HepG2 (cell line): ENCODE results near the gene CCSER2. TPM values are rescaled to one million over a fixed set of nuclear protein-coding genes. Genes with fewer than 3 reads are reported as not detected.

ENCODE experiments used
- ARID2 ChIP-seq: sonication (generic); formaldehyde crosslinking; IDR thresholded peaks from 2 replicates; pipeline ENCODE4 v1.8.1; 2022; ENCODE audit warnings: mild to moderate bottlenecking, missing genetic modification reagents, borderline replicate concordance
- ARNTL ChIP-seq: sonication (generic); formaldehyde crosslinking; IDR thresholded peaks from 2 replicates; pipeline ENCODE4 v1.4.0; 2020; ENCODE audit warnings: mild to moderate bottlenecking, missing genetic modification reagents
- CENPT ChIP-seq: sonication (generic); formaldehyde crosslinking; IDR thresholded peaks from 2 replicates; pipeline ENCODE4 v1.8.0; 2022; ENCODE audit warnings: low read depth, mild to moderate bottlenecking, moderate library complexity, missing genetic modification reagents
- DPF2 ChIP-seq: sonication (generic); formaldehyde crosslinking; IDR thresholded peaks from 2 replicates; pipeline ENCODE4 v1.4.0; 2020; ENCODE audit warnings: mild to moderate bottlenecking, low read depth, missing genetic modification reagents, borderline replicate concordance
- HOXD1 ChIP-seq: sonication (generic); formaldehyde crosslinking; IDR thresholded peaks from 2 replicates; pipeline ENCODE4 v1.5.0; 2020; ENCODE audit warnings: missing genetic modification reagents
- KDM4B ChIP-seq: sonication (generic); formaldehyde crosslinking; IDR thresholded peaks from 2 replicates; pipeline ENCODE4 v1.4.0; 2020; ENCODE audit warnings: missing genetic modification reagents
- MTA3 ChIP-seq: sonication (generic); formaldehyde crosslinking; IDR thresholded peaks from 2 replicates; pipeline ENCODE4 v1.4.0; 2020; ENCODE audit warnings: missing genetic modification reagents
- NFYC ChIP-seq: IDR thresholded peaks from 2 replicates; pipeline ENCODE4 v1.6.1; 2016; ENCODE audit warnings: missing genetic modification reagents, missing compliant biosample characterization
- NR2C2 ChIP-seq: sonication (generic); formaldehyde crosslinking; IDR thresholded peaks from 2 replicates; pipeline ENCODE4 v1.4.0; 2020; ENCODE audit warnings: missing genetic modification reagents, mild to moderate bottlenecking, moderate library complexity, borderline replicate concordance
- PAX8 ChIP-seq: sonication (generic); formaldehyde crosslinking; IDR thresholded peaks from 2 replicates; pipeline ENCODE4 v1.8.0; 2022; ENCODE audit warnings: mild to moderate bottlenecking, missing genetic modification reagents, borderline replicate concordance
- SIN3A ChIP-seq: IDR thresholded peaks from 2 replicates; pipeline ENCODE4 v1.6.1; 2011; ENCODE audit warnings: low read depth, mild to moderate bottlenecking, control low read depth, low read length, borderline replicate concordance
- SIN3B ChIP-seq: fragments of 150-350 bp; IDR thresholded peaks from 2 replicates; pipeline ENCODE4 v1.6.1; 2014; ENCODE audit warnings: low read length
- SMAD1 ChIP-seq: sonication (generic); formaldehyde crosslinking; IDR thresholded peaks from 2 replicates; pipeline ENCODE4 v1.4.0; 2020; ENCODE audit warnings: missing genetic modification reagents, low read depth, mild to moderate bottlenecking, borderline replicate concordance
- SMARCE1 ChIP-seq: fragments of 450-650 bp; IDR thresholded peaks from 2 replicates; pipeline ENCODE4 v1.6.1; 2017; ENCODE audit warnings: borderline replicate concordance
- SMC3 ChIP-seq: IDR thresholded peaks from 2 replicates; pipeline ENCODE4 v1.6.1; 2011; ENCODE audit warnings: low read length, improper control_type of control experiment
- SP1 ChIP-seq, 2 experiments: fragments of 450-650 bp in 1 of 2; sonication (generic) in 1 of 2; formaldehyde crosslinking in 1 of 2; IDR thresholded peaks; 2 replicates each; pipeline versions ENCODE4 v1.4.0 to v1.6.1; 2016 to 2020; ENCODE audit warnings: missing genetic modification reagents in 1 of 2
- SRF ChIP-seq: IDR thresholded peaks from 2 replicates; pipeline ENCODE4 v1.6.1; 2011; ENCODE audit warnings: mild to moderate bottlenecking, low read depth, low read length, moderate library complexity
- SRSF4 ChIP-seq: fragments of 200-400 bp; formaldehyde crosslinking; IDR thresholded peaks from one replicate; pipeline ENCODE4 v1.6.1; 2018; ENCODE audit warnings: mild to moderate bottlenecking, low read depth, low read length, moderate library complexity; ENCODE audit not compliant: poor library complexity, severe bottlenecking
- TFDP2 ChIP-seq: sonication (generic); formaldehyde crosslinking; IDR thresholded peaks from 2 replicates; pipeline ENCODE4 v1.4.0; 2020; ENCODE audit warnings: missing genetic modification reagents
- ZBTB44 ChIP-seq: sonication (generic); formaldehyde crosslinking; IDR thresholded peaks from 2 replicates; pipeline ENCODE4 v1.4.0; 2020; ENCODE audit warnings: missing genetic modification reagents
- ZNF20 ChIP-seq: sonication (generic); formaldehyde crosslinking; IDR thresholded peaks from 2 replicates; pipeline ENCODE4 v1.4.0; 2020; ENCODE audit warnings: mild to moderate bottlenecking, moderate library complexity, missing genetic modification reagents
- ZNF30 ChIP-seq: sonication (generic); formaldehyde crosslinking; IDR thresholded peaks from 2 replicates; pipeline ENCODE4 v1.5.0; 2020; ENCODE audit warnings: mild to moderate bottlenecking, missing genetic modification reagents
- ZNF496 ChIP-seq: sonication (generic); formaldehyde crosslinking; IDR thresholded peaks from 2 replicates; pipeline ENCODE4 v1.8.1; 2023; ENCODE audit warnings: mild to moderate bottlenecking, moderate library complexity, missing genetic modification reagents; ENCODE audit not compliant: insufficient replicate concordance
- ZNF556 ChIP-seq: sonication (generic); formaldehyde crosslinking; IDR thresholded peaks from 2 replicates; pipeline ENCODE4 v1.4.0; 2020; ENCODE audit warnings: mild to moderate bottlenecking, missing genetic modification reagents, borderline replicate concordance
- ZNF567 ChIP-seq: sonication (generic); formaldehyde crosslinking; IDR thresholded peaks from 2 replicates; pipeline ENCODE4 v1.8.1; 2023; ENCODE audit warnings: mild to moderate bottlenecking, missing genetic modification reagents, borderline replicate concordance
- ZNF614 ChIP-seq: IDR thresholded peaks from 2 replicates; pipeline ENCODE4 v1.6.1; 2018; ENCODE audit warnings: missing biosample characterization, missing genetic modification reagents, inconsistent platforms, borderline replicate concordance
- ZNF615 ChIP-seq: sonication (generic); formaldehyde crosslinking; IDR thresholded peaks from 2 replicates; pipeline ENCODE4 v1.5.0; 2020; ENCODE audit warnings: mild to moderate bottlenecking, missing genetic modification reagents, borderline replicate concordance
- polyA plus RNA-seq, 8 experiments: library from polyadenylated mRNA; depleted of rRNA in 3 of 8; stranded (reverse) in 7 of 8; unstranded in 1 of 8; fragments of >200 nt; fragmentation: Illumina TruSeq in 4 of 8; extraction: Trizol in 4 of 8; gene quantifications; 2 replicates each; pipeline versions ENCODE4 v1.2.1 to v1.2.3, GENCODE V29; 2011 to 2016; ENCODE audit warnings: low read depth in 4 of 8, missing spikeins in 1 of 8, mixed read lengths in 1 of 8; ENCODE audit not compliant: insufficient read depth in 1 of 8
- total RNA-seq, 5 experiments: library from RNA; depleted of rRNA; stranded (reverse); fragments of >200 nt; fragmentation: Illumina TruSeq; extraction: Trizol; gene quantifications; 2 replicates each; pipeline ENCODE4 v1.2.3, GENCODE V29; 2016; ENCODE audit warnings: low read depth in 1 of 5

The CCSER2 gene
- total and polyA plus RNA-seq, 2 of the 13 experiments (the other 11 are each of a cell fraction or from before 2014, with no cell fraction given): 13.3 to 17.2 TPM

GRCh38 chr10:84328418-84329195, at the start of gene CCSER2 (continued):
- TF ChIP-seq ARID2 (CRISPR knock-in tag) (no peak), NR2C2 (CRISPR knock-in tag) (peak; percentile 49; the same call in 1 of the 2 replicates), TFDP2 (CRISPR knock-in tag) (no peak), ZNF615 (CRISPR knock-in tag) (no peak), SIN3B (no peak), PAX8 (CRISPR knock-in tag) (peak; percentile 10; the same call in 1 of the 2 replicates), ZNF496 (no peak), HOXD1 (CRISPR knock-in tag) (no peak), MTA3 (no peak), SRF (no peak), SMARCE1 (no peak), SRSF4 (no peak), DPF2 (no peak), ZNF20 (CRISPR knock-in tag) (no peak), ZNF567 (CRISPR knock-in tag) (no peak), SMC3 (no peak), ARNTL (CRISPR knock-in tag) (no peak), CENPT (peak; percentile 87; the same call in 1 of the 2 replicates), ZBTB44 (no peak), ZNF556 (CRISPR knock-in tag) (0 out of 2 replicates have a peak, but pooled peaks have one; percentile 3), KDM4B (CRISPR knock-in tag) (no peak), ZNF30 (CRISPR knock-in tag) (no peak), NFYC (no peak), SP1 (IDR thresholded peaks at IDR 0.05) (no peak), SP1 (CRISPR knock-in tag; IDR thresholded peaks at IDR 0.05) (no peak; the same call in 1 of the 2 replicates), SMAD1 (CRISPR knock-in tag) (no peak), SIN3A (peak; percentile 18; the same call in 1 of the 2 replicates), ZNF614 (CRISPR knock-in tag) (no peak)
